Neuronal stem cell (in vitro differentiated cells): ENCODE results near the gene ATR.
"Not testable (repeated sequence)": the region's sequence is repeated elsewhere in the genome, so short reads cannot be mapped to it uniquely, and the experiment has no call there.

ENCODE experiments used
- DNase-seq: peaks from one replicate; pipeline ENCODE4 v3.0.0-alpha.2; 2013; ENCODE audit warnings: low spot score
- H2AFZ ChIP-seq: one replicate; pipeline ENCODE4 v1.6.1; 2013; ENCODE audit warnings: mild to moderate bottlenecking, low read length, inconsistent platforms
- H2AK5ac ChIP-seq: 2 replicates; pipeline ENCODE4 v1.6.1; 2013; ENCODE audit warnings: low read depth, mild to moderate bottlenecking, inconsistent platforms, low read length, moderate library complexity, mixed read lengths
- H2BK120ac ChIP-seq: 2 replicates; pipeline ENCODE4 v1.6.1; 2013; ENCODE audit warnings: low read depth, mild to moderate bottlenecking, inconsistent platforms, low read length, moderate library complexity, mixed read lengths
- H2BK12ac ChIP-seq: one replicate; pipeline ENCODE4 v1.6.1; 2013; ENCODE audit warnings: low read length, inconsistent platforms
- H2BK15ac ChIP-seq: 2 replicates; pipeline ENCODE4 v1.6.1; 2013; ENCODE audit warnings: mild to moderate bottlenecking, low read length, inconsistent platforms, mixed read lengths
- H2BK5ac ChIP-seq: one replicate; pipeline ENCODE4 v1.6.1; 2013; ENCODE audit warnings: inconsistent platforms, mild to moderate bottlenecking, low read length, moderate library complexity
- H3K14ac ChIP-seq: one replicate; pipeline ENCODE4 v1.6.1; 2013; ENCODE audit warnings: low read length, inconsistent platforms
- H3K18ac ChIP-seq: 2 replicates; pipeline ENCODE4 v1.6.1; 2013; ENCODE audit warnings: low read length, inconsistent platforms
- H3K23ac ChIP-seq: 2 replicates; pipeline ENCODE4 v1.6.1; 2013; ENCODE audit warnings: low read depth, mild to moderate bottlenecking, mixed read lengths, low read length, inconsistent platforms; ENCODE audit not compliant: poor library complexity
- H3K27ac ChIP-seq: replicated peaks from 3 replicates; pipeline ENCODE4 v1.5.1; 2013; ENCODE audit warnings: low read length, inconsistent platforms
- H3K27me3 ChIP-seq, 3 experiments: 2 replicates each; pipeline ENCODE4 v1.6.1; 2013; ENCODE audit warnings: low read length in 3 of 3, mild to moderate bottlenecking in 2 of 3, inconsistent platforms in 1 of 3, low read depth in 1 of 3, mixed read lengths in 1 of 3, moderate library complexity in 1 of 3; ENCODE audit not compliant: control insufficient read depth in 3 of 3, insufficient read depth in 3 of 3
- H3K36me3 ChIP-seq, 2 donors: replicated peaks in 1 of 2; 2 replicates each; pipeline ENCODE4 v1.6.1; 2013; ENCODE audit warnings: low read length in 2 of 2; ENCODE audit not compliant: control insufficient read depth in 2 of 2, insufficient read depth in 2 of 2
- H3K4ac ChIP-seq: 2 replicates; pipeline ENCODE4 v1.6.1; 2013; ENCODE audit warnings: inconsistent platforms, mild to moderate bottlenecking, low read length, moderate library complexity
- H3K4me1 ChIP-seq, 2 donors: 1 replicate in 1 of 2; 2 replicates in 1 of 2; pipeline ENCODE4 v1.6.1; 2013; ENCODE audit warnings: low read length in 2 of 2, low read depth in 1 of 2; ENCODE audit not compliant: control insufficient read depth in 2 of 2, insufficient read depth in 1 of 2
- H3K4me2 ChIP-seq: one replicate; pipeline ENCODE4 v1.6.1; 2013; ENCODE audit warnings: mild to moderate bottlenecking, low read length, inconsistent platforms; ENCODE audit not compliant: insufficient read depth, poor library complexity, severe bottlenecking
- H3K4me3 ChIP-seq, 2 donors: 2 replicates each; pipeline ENCODE4 v1.5.1; 2013; ENCODE audit warnings: low read length in 2 of 2, mild to moderate bottlenecking in 2 of 2, inconsistent platforms in 1 of 2, moderate library complexity in 1 of 2
- H3K79me1 ChIP-seq: one replicate; pipeline ENCODE4 v1.6.1; 2013; ENCODE audit warnings: low read depth, mild to moderate bottlenecking, inconsistent platforms, low read length, moderate library complexity
- H3K9ac ChIP-seq: one replicate; pipeline ENCODE4 v1.6.1; 2013; ENCODE audit warnings: mild to moderate bottlenecking, low read depth, low read length, inconsistent platforms; ENCODE audit not compliant: poor library complexity
- H3K9me3 ChIP-seq, 2 donors: replicated peaks in 1 of 2; 2 replicates each; pipeline versions ENCODE3 to v1.6.1; 2013; ENCODE audit warnings: low read length in 2 of 2, mild to moderate bottlenecking in 2 of 2, inconsistent platforms in 1 of 2, low read depth in 1 of 2, mixed read lengths in 1 of 2, moderate library complexity in 1 of 2; ENCODE audit not compliant: control insufficient read depth in 2 of 2, insufficient read depth in 1 of 2
- H4K8ac ChIP-seq: one replicate; pipeline ENCODE4 v1.6.1; 2013; ENCODE audit warnings: low read depth, mild to moderate bottlenecking, inconsistent platforms, low read length, moderate library complexity
- H4K91ac ChIP-seq: one replicate; pipeline ENCODE4 v1.6.1; 2013; ENCODE audit warnings: low read length, low read depth, mild to moderate bottlenecking, inconsistent platforms; ENCODE audit not compliant: poor library complexity
- WGBS, 2 donors: extraction: QIAGEN DNeasy Blood & Tissue Kit; methylation state at CpG; one replicate each; pipeline ENCODE4 v1.1.7; 2013; ENCODE audit warnings: missing lambda C conversion rate in 2 of 2, mixed read lengths in 1 of 2; ENCODE audit not compliant: insufficient read length in 2 of 2, insufficient replicate concordance in 1 of 2; ENCODE audit errors: extremely low coverage in 2 of 2; 5-methylcytosine and 5-hydroxymethylcytosine counted together

ATR gene

DNA sequence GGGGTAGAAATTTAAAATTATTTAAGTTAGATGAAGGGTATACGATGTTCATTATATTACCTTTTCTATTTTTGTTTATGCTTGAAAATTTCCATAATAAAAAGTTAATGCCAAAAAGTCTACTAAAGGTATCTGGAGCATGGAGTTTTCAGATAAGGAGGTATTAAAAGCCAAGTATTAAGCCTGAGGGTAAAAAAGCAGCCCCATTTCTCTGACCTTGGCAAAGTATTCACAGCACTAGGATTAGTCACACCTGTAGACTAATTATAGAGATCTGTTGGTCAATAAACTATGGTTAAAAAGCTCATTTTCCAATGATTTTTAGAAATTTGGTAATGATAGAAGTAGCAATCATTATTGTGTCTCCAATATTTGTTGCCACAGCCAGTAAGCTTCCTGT is 153.8 kb downstream of the ATR start:
- Histone ChIP-seq H3K9ac (no peak overlapping the region), H3K9me3 (no peaks in the 10 kb centered on the region), H4K8ac (no peak overlapping the region), H3K4ac (no peak overlapping the region), H3K79me1 (no peaks in the 10 kb centered on the region), H2AK5ac (no peak overlapping the region), H2BK5ac (no peak overlapping the region), H3K4me3 (no peak overlapping the region), H3K4me1 (no peaks in the 10 kb centered on the region), H3K23ac (no peak overlapping the region), H3K4me2 (no peak overlapping the region), H2BK12ac (no peak overlapping the region), H4K91ac (no peak overlapping the region), H3K27ac (no peak overlapping the region), H3K18ac (no peak overlapping the region), H3K14ac (no peak overlapping the region), H2BK15ac (no peak overlapping the region), H3K36me3 (peaks cover 0 to 74% of the 10 kb centered on the region in 2 donors), H3K27me3 (no peaks in the 10 kb centered on the region), H2BK120ac (no peak overlapping the region), H2AFZ (no peak overlapping the region)
- DNase-seq: no peak
- WGBS, 2 donors: 83% methylated on average over 1 of the region's 1 CpG; no CpG with 5 or more reads in 1 of the 2 donors

DNA sequence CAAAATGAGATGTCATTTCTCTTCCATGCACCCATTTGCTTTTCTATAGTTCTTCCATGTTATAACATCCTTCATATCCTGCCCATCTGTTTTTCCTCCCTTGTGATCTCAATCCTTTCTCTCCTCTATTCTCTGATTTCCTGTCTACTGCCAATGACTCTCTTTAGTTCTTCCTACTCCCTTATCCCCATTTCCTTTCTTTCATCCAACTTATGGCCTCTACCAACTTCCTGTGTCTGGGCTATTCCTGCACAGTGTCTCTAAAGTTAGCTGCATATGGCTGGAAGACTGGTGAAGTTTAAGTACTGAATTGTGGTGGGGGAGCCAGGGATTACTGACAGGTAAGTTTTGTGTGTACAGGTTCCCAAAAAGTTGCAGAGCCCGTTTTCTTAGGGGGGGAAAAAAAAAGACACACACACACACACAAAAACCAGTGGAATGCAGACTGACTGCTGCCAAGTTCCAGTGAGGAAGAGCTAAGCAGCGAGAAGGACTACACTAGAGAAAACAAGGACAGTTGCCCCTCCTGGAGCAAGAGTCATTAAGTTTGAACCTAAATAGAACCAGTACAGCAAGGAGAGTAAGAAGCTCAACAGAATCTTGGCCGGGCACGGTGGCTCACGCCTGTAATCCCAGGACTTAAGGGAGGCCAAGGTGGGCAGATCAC is 159.5 kb downstream of the ATR start:
- H3K27me3 ChIP-seq: no peaks in the 10 kb centered on the region
- no peak overlapping the region for H3K4me3 ChIP-seq
- no CpG with 5 or more reads among the region's 5 CpGs for WGBS, 2 donors
- no peak overlapping the region for H3K23ac ChIP-seq
- H3K4me2 ChIP-seq: no peak overlapping the region
- H3K9ac ChIP-seq: no peak overlapping the region
- peaks cover 1 to 88% of the 10 kb centered on the region in 2 donors for H3K36me3 ChIP-seq
- H3K4ac ChIP-seq: no peak overlapping the region
- H3K9me3 ChIP-seq: no peaks in the 10 kb centered on the region
- H3K79me1 ChIP-seq: no peaks in the 10 kb centered on the region
- H2BK5ac ChIP-seq: no peak overlapping the region
- no peak overlapping the region for H3K27ac ChIP-seq
- no peak overlapping the region for H2BK15ac ChIP-seq
- no peak overlapping the region for H3K14ac ChIP-seq
- DNase-seq: no peak
- H2AFZ ChIP-seq: no peak overlapping the region
- no peaks in the 10 kb centered on the region for H3K4me1 ChIP-seq
- no peak overlapping the region for H4K8ac ChIP-seq
- H3K18ac ChIP-seq: no peak overlapping the region
- no peak overlapping the region for H2BK12ac ChIP-seq
- no peak overlapping the region for H4K91ac ChIP-seq
- H2AK5ac ChIP-seq: no peak overlapping the region
- H2BK120ac ChIP-seq: no peak overlapping the region

DNA sequence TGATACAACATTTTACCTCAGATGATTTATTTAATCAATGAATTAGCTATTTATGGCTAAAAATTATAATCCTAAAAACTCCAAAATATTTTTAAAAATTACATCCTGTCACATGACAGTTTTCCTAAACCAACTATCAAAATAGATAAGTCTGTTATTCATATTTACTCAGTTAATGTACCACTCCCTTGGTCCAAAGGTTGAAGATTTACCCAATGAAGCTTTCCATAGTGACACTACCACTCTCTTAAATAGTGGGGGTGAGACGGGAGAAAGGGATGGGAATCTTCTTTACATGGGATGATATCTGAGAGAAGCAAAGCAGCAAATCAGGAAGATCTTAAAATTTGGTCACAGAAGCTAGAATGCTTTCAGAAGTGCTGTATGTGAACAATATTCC is 161.2 kb downstream of the ATR start:
- Histone ChIP-seq H2BK5ac (no peak overlapping the region), H2BK12ac (no peak overlapping the region), H2BK15ac (no peak overlapping the region), H3K9ac (no peak overlapping the region), H3K4me1 (no peaks in the 10 kb centered on the region), H3K27ac (no peak overlapping the region), H4K8ac (no peak overlapping the region), H3K4ac (no peak overlapping the region), H2AFZ (no peak overlapping the region), H3K23ac (no peak overlapping the region), H3K36me3 (peaks cover 3 to 94% of the 10 kb centered on the region in 2 donors), H3K4me2 (no peak overlapping the region), H3K9me3 (no peaks in the 10 kb centered on the region), H3K18ac (no peak overlapping the region), H3K4me3 (no peak overlapping the region), H2AK5ac (no peak overlapping the region), H3K27me3 (no peaks in the 10 kb centered on the region), H3K79me1 (no peaks in the 10 kb centered on the region), H4K91ac (no peak overlapping the region), H2BK120ac (no peak overlapping the region), H3K14ac (no peak overlapping the region)
- no peak for DNase-seq
- WGBS, 2 donors: no CpG with 5 or more reads among the region's 1 CpG

DNA sequence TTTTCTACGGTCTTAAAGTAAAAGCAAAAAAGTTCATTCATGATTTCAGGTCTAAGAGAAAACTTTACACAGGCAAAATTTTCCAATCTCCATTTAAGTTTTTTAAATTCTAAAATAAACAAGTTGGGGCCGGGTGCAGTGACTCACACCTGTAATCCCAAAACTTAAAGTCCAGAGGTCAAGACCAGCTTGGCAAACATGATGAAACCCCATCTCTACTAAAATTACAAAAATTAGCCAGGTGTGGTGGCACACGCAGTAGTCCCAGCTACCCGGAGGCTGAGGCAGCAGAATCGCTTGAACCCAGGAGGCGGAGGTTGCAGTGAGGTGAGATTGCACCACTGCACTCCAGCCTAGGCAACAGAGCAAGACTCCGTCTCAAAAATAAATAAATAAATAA is 178.0 kb downstream of the ATR start:
- H2BK120ac ChIP-seq, DNase-seq, H3K79me1 ChIP-seq, H3K23ac ChIP-seq, H4K8ac ChIP-seq, H4K91ac ChIP-seq, H3K14ac ChIP-seq, H3K9ac ChIP-seq, H3K27ac ChIP-seq, H3K4ac ChIP-seq, H2BK5ac ChIP-seq, H2AK5ac ChIP-seq, H3K4me2 ChIP-seq, H3K27me3 ChIP-seq, H3K9me3 ChIP-seq, H2AFZ ChIP-seq, H2BK15ac ChIP-seq, H3K4me1 ChIP-seq, H3K18ac ChIP-seq, H2BK12ac ChIP-seq, H3K4me3 ChIP-seq: not testable (repeated sequence)
- peaks cover 4 to 84% of the 10 kb centered on the region in 2 donors for H3K36me3 ChIP-seq
- no CpG with 5 or more reads among the region's 7 CpGs for WGBS, 2 donors
